ENCODE data around the gene LAMC1.
A peak's percentile ranks its signal among the peaks of the same experiment; 100 is the strongest.

LAMC1 gene

DNA sequence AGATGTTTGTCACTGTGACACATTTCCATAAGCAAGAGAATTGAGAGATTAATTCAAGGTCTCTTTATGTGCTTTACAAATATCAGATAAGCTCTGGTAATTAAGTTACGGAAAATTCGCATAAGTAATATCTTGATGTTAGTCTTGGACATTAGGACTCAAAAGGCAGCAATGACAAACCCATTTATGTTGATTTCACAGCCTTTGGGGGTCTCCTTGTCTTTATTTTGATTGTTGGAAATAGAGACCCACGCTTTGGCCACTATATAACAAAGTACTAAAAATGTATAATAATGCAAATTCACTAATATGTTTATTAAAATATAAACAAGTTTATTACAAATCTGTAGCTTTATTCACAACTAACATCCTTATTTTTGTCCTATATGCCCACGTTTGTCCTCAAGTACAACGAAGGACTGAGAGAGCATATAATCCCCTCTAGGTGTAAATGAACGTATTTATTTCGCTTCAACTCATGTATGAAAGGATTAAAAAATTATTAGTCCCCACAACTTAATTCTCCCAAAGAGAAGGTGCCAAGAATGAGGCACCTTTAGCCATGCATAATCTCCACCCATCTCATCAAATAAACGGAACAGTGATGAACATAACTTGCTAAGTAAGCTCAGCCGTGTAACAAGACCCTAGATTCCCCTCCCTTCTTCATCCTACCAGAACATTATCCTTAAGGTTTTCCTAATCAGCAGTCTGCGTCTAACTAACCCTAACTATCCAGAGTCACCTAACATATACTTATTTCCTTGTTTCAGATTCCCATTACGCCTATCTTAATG is 1.6 kb upstream of the LAMC1 start:
- DNase-seq: no peak

DNA sequence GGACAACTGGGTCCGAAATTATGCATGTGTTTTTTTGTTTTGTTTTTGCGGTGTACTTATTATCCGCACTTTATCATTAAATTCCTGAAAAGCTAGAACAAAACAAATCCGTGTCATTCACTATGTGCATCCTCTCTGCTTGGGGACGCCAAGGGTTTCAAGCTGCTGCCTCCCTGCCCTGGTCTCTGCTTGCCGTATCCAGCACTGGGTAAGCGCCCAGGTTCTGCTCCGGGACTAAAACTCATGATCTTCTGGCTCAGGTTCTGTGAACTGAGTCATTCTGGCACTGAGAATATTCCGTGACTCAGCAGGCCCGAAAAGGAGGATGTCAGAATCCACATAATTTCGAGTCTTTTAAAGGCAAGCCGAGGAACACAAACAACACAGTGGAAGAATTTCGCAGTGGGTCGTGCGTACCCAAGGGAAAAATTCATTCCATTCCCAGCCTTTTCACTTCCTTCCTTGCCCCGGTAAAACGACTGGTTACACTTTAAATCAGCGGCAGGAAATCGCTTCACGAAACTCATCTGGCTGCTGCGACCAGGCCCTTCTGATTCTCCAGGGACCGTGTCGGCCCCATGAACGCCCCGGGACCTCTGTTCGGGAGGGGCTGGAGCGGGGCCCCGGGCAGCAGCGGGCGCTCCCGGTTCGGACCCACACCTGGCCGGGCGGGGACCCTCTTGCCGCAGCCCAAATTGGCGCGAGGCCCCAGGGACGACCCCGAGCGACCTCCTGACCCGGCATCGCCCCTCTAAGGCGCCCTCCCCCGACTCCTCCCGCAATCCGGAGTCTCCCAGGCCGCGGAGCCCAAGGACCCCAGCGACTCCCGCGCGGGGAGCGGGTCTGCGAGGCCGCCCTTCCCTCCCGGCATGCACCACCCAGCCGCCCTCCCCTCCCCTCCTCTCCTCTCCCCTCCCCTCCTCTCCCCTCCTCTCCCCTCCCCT is 746 bp upstream of the LAMC1 start:
- peak; percentile 81 for DNase-seq

DNA sequence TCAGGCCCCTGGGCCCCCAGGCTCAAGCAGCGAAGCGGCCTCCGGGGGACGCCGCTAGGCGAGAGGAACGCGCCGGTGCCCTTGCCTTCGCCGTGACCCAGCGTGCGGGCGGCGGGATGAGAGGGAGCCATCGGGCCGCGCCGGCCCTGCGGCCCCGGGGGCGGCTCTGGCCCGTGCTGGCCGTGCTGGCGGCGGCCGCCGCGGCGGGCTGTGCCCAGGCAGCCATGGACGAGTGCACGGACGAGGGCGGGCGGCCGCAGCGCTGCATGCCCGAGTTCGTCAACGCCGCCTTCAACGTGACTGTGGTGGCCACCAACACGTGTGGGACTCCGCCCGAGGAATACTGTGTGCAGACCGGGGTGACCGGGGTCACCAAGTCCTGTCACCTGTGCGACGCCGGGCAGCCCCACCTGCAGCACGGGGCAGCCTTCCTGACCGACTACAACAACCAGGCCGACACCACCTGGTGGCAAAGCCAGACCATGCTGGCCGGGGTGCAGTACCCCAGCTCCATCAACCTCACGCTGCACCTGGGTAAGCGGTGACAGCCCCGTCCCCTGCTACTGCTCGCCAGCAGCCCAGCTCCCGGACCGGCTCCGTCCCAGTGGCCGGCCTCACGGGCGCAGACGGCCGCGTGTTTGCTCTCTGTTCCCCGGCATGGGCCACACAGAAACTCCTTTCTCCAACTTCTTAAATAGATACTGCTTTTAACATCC is 539 bp downstream of the LAMC1 start:
- DNase-seq: no peak

DNA sequence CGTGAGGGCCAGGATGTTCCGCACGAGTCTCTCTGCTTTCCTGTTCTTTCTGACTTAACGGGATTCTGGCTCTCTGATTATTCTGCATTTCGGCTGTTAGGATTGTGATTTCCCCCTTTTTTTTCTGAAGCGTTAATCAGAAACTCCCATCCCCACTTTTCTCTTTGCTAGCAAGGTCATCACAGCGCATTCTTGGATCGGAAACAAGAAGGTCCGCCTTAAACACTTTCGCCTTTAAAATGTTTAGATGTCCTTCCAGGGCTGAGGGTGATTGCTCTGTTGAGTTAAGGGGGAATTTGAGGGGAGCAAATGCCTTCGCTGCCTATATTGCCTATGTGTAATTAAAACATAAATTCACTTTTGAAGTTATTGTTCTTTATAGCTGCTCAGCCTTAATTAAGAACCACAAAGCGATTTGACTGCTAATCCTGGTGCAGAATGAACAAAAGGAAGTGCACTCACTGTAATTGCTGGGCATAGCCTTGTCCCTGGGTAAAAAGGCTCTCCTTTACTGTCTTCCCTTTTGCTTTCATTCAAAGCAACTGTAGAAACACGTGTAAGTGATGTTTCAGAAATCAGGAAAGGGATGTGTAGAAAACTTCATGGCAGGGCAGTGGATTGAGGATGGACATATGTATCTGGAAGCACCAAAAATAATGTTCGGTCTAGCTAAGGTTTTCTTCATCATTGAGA is 1.2 kb downstream of the LAMC1 start:
- DNase-seq: no peak

DNA sequence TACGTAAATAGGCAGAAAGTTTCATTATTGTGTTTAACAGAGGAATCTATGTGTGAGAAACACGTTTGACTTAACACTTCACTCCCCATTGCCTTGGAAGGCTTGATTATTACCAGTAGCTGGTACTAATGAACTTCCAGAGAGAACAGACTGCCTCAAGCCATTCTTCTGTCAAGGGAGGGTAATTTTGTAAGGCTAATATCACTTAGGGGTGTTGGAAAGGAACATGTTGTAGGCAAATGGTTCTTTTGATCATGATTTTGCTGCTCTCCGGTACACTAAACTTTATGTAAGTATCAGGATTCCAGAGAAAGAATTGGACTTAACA is 1.8 kb downstream of the LAMC1 start:
- no peak for DNase-seq

DNA sequence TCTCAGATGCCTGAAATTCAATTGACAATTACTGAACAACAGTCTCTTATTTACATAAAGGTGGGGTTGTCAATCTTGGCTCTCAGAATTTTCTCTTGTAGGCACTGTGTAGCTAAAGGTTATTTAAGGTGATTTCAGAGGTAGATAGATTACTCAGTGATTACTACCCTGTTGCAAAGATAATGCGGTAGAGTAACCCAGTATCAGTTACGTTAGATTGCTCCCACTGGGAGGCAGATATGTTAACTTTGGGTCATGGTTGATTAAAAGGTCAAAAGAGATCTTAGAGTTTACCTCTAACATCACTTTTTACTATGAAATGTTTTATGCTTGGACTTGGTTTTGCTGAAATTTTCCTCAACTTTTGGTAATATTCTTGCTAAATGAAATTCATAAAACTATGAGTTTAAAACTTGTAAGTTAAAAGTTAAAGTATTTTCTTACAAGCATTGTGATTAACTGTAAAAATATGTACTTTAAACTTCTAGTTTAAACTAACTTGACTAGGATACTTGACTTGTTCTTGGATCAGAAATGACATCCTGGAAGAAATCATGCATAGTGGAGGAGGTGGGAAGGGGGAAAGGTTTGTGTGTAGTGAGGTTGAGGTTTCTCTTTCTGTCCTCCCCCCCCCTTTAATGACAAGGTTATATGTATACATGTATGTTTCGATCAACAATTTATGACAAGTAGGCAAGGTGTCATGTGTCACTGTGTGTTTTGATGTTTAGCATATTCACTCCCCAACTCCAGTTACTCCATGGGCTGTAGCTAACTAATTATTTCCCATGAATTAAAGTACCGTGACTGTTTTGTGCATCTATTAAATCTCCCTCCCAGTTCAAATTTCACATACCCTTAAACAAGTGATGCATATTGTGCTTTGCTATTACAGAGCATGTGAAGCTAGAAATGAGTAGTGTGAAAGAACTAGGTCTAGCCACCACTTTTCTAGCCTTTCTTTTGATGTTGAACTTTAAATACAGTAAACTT is 2.9 kb downstream of the LAMC1 start:
- no peak for DNase-seq

DNA sequence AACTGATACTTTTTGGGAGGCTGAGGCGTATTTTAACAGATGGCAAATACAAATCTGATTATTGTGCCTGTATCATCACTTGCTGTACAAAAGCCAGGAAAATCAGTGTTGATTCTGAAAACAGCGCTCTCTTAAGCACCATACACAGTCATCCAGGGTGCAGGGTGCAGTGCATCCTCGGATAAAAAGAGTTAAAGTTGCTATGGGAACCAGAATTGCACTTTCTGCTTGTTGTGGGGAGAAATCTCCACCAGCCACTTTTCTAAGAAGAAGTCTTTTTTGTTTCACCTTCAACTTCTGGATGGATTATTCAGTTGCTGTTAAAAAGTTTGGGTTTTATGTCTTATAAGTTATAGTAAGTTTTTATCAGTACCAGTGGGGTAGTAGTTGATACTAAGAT is 3.8 kb downstream of the LAMC1 start:
- DNase-seq: no peak

DNA sequence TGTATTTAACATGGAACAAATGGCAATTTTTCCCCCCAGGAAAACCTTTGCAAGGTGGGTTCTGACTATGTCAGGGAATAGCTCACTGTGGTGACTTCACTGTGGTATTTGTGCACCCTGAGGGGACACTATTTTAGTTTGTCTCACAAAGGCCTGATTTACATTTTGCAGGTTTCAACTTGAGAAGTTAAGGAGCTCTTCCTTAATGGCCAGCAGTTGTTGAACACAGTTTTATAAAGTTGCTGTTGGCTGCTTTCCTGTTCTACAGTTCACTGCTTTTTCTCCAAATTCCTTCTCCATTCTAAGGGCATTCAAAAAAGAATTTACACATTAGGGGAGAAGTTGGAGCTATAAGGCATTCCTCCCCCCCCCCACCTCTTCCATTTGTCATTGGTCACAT is 4.6 kb downstream of the LAMC1 start:
- no peak for DNase-seq

DNA sequence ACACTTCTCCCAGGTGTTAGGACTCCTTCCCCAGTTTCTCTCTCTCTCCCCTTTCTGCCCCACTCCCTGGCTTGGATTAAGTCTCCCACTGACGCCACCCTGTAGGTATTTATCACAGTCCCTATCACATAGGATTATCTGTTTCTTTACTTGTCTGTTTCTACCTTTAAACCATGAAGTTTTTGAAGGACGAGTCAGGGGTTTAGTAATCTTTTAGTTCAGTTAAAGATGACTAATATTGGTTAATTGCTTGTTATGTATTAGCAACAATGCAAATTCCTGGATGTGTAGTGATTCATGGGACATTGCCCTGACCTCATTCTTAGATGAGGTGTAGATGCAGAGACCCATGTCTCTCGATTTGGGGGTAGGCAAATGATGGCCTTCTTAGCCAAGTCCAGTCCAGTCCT is 6.4 kb downstream of the LAMC1 start:
- DNase-seq: no peak

DNA sequence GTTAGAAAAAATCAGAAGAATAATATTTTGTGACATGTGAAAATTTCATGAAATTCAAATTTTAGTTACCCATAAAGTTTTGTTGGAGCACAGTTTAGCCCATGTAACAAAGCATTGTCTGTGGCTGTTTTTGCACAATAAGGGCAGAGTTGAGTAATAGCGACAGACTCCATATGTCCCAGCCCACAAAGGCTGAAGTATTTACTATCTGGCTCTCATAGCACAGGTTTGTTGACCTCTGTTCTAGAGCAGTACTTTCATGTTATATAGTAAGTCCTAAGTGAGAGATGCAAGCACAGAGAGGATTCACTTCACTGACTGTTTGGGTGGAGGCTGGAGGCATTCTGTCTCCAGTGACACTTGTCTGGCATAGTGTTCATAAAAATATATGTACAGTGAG is 6.8 kb downstream of the LAMC1 start:
- DNase-seq: no peak

DNA sequence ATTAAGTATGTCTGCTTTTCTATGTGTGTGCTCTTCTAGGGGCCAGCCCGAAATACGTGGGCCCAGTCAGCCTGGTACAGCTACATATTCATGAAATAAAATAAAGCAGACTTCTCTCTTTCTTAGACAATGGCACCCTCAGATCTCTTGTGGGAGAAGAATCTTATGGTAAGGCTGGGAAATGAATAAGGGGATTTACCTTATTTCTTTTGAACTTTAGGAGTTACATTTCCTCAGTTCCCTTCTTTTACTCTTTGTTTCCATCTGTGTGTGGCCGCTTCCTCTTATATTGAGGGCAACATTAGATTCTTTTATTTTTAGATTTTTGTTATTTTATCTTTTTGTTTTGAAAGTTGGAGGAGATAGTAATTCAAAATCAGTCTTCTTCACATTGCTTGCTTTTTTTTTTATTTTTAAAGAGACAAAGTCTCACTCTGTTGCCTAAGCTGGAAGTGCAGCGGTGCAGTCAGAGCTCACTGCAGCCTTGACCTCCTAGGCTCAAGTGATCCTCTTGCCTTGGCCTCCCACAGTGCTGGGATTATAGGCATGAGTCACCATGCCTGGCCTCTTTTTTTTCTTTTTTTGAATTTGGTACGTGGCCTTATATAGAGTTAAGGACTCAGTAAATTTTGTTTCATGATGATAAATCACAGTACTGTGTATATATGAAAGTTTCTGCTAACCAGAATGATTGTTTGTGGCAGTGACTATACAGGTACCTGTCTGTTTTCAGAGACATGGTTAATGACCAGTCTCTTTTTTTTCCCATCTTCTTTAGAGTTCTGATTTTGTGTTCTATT is 9.1 kb downstream of the LAMC1 start:
- no peak for DNase-seq

DNA sequence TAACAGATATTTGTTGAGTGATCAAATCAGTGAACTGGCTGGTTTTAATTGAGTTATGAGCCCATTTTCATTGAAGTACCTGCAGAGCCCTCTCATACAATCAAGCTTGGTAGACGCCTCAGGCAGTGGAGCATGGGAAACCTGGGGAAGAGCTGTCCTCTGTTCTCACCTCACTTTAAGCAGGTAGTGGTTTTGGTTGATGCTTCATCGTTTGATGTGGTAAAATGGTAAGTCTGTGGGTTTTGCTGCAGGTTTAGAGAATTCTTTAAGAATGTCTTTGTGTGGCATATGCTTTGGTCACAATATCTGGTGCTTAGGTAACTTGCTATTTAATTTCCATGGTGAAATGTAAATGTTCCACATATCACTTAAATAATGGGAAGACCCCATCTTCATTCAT is 10.0 kb downstream of the LAMC1 start:
- no peak for DNase-seq

DNA sequence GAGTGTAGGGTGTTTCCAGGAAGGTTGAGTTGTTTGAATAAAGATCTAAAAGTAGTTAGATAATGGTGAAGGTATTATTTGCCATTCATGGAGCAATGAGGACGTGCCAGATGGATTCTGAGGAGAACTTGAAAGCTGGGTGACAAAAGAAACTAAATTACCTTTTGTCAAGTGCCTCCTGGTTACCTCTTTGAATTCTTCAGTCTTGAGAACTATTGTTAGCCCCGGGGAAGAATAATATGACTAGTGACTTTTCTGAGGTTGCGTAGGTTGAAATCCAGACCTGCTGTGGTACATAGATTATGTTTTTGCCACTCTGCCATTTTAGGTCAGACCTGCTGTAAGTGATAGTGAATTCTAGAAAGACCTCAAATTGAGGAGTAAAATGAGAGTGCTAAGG is 11.5 kb downstream of the LAMC1 start:
- DNase-seq: no peak

DNA sequence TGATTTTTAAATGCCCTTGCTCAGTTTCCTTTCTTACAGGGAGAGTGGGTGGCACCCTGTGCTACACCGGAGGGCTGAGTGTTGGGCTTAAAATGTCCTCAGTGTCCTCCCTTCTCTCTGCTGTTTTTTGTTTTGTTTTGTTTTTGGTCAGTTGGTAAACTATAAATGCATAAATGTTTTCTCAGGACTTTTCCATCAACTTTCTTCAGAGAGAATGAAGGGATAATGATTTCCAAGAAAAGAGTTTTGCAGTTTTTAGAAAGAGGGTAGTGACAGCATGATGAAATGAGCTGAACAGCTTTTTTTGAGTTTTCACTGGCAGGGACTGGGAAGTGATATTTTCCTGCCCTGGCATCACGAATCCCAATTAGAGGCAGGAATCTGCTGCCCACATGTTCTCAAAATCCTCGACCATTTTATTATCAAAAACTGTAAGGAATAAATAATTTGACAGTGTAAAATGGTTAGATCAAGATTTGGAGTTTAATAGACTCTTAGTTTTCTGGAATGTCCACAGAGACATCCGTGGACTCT is 15.2 kb downstream of the LAMC1 start:
- no peak for DNase-seq

DNA sequence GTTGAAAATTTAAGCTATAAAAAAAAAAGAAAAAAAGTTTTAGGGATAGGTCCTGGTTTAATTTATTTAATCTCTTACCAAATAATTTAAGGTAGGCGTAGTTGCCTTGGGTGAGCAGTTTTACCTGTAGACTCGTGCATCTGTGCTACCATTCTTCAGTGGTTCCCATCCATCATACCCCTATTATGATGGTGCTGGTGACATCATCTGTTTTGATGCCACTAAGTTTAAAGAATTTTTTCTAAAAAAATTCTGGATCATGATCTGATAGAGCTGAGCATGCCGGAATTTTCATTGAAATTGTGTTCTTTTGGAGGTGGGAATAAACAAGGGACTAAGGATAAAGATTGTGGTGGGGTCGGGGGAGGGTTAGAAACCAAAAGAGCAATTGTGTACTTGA is 15.7 kb downstream of the LAMC1 start:
- DNase-seq: no peak

DNA sequence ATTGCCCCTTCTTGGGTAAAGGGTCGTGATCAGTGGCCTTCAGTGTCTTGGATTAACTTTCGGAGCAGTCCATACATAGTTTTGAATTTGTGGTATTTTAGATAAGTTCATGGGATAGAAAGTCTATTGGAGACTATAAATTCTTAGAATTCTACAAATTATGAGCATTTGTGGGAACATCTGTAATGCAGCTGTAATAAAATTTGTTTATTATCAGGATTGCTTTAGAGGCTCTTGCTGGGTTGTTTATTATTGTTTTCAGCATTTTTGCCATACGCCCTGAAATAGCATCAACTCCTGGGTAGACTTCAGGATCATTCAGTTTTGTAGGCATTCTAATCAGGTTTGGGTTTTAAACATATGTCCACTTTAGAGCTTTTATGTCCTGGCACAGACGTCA is 16.1 kb downstream of the LAMC1 start:
- DNase-seq: no peak

DNA sequence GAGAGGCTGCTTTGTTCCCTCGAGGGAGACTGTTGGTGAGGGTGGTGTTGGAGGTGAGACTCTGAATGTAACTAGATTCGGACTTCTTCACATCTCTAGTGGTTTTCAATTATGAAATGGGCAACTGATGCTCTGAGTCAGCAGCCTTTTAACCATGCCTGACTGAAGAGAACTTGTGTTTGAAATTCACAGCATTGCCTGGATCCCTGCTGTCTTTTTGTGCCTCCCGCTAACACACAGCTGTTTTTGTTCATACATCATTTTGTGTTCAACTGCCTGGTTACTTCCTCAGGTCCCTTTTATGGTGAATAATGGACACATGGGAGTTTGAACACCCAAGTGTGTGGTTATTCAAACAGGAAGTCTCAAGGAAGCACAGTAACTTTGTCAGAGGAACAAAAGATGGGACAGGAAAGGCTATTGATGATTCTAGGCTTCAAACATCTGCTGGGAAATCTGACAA is 16.8 kb downstream of the LAMC1 start:
- DNase-seq: peak; percentile 81

DNA sequence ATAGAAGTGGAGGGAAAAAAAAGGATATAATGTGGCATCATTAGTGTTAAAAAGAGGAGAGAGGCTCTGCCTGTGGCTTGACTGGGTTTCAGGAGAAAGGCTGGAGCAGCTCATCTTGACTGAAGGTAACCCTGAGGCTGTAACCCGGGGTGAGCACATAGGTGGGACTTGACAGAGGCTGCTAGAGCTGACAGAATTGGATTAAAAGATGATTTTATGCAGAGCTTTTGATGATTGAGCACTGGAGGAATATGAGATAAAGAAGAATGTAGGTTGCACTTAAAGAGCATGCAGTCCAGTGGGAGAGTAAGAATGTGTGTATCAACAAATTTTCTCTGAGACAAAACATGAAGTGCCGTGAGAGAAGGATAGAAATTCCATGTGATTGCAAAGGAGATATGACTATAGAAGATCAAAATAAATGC is 17.3 kb downstream of the LAMC1 start:
- DNase-seq: no peak

DNA sequence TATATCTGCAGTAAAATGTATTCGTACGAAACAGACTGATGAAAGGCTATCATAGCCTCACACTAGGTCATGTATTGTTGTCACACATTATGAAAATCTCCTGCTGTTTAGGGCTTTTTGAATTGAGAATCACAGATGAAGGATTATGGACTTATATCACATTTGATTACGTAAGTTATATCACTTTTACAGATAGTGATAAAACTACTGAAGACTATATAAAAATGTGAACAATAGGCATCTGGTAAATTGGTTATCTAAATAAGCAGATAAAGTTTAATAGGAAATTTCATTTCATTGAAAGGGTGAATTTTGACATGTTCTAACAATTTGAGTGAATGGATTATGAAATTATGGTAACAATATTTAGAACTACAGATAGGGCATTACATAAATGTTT is 20.0 kb downstream of the LAMC1 start:
- no peak for DNase-seq

Data from NCI-H446 treated with DMSO at 0.1 percent for 48 hours (cell line).